ENCODE results near the gene RGS3.

GRCh38 chr9:113614843-113615648, 151.5 kb downstream of the RGS3 start:
- TF ChIP-seq CTCF (conservative IDR thresholded peaks at IDR 0.05 in 1 of 2, IDR thresholded peaks at IDR 0.05 in 1 of 2; ENCODE audit: extremely low read depth in 1 of 2, insufficient read depth in 1 of 2, low read depth in 1 of 2, low read length in 2 of 2) (no peak), EZH2 (IDR thresholded peaks at IDR 0.05; ENCODE audit: borderline replicate concordance, low read length) (no peak)
